Naive thymus-derived CD8-positive, alpha-beta T cell (primary cell): ENCODE measurements around the gene ZNF691. TPM values are rescaled to one million over a fixed set of nuclear protein-coding genes. Genes with fewer than 3 reads are reported as not detected.
"Not testable (repeated sequence)": the region's sequence is repeated elsewhere in the genome, so short reads cannot be mapped to it uniquely, and the experiment has no call there.

Source experiments
- ATAC-seq, 2 donors: fragments of 150-1000 bp; cut with Tn5 transposase in 1 of 2; sonication (Bioruptor Pico), chemical (Tn5 transposase) in 1 of 2; 1 replicate in 1 of 2; 2 replicates in 1 of 2; pipeline ENCODE4 v1.10.0; 2021; ENCODE audit warnings: mild to moderate bottlenecking in 2 of 2, moderate library complexity in 2 of 2
- POLR2A ChIA-PET: fragments of 350-600 bp; sonication (Branson Sonifier 250); formaldehyde crosslinking; loops from one replicate; lab custom pipeline; 2021; ENCODE audit warnings: antibody characterized with exemption; lab: Charles Lee
- DNase-seq, 10 donors: peaks; one replicate each; pipeline versions ENCODE4 v3.0.0 to v3.0.0-alpha.2; 2020 to 2022
- H3K27ac Mint-ChIP-seq, 10 donors: one replicate each; pipeline ENCODE4 v1.8.0; 2020 to 2022; ENCODE audit warnings: mild to moderate bottlenecking in 10 of 10, mixed read lengths in 10 of 10, moderate library complexity in 4 of 10, inconsistent platforms in 1 of 10
- H3K27me3 Mint-ChIP-seq, 5 donors: one replicate each; pipeline ENCODE4 v1.8.0; 2021 to 2022; ENCODE audit warnings: mixed read lengths in 5 of 5
- H3K36me3 Mint-ChIP-seq, 3 donors: one replicate each; pipeline ENCODE4 v1.8.0; 2020 to 2022; ENCODE audit warnings: mixed read lengths in 3 of 3, mild to moderate bottlenecking in 2 of 3, inconsistent platforms in 1 of 3
- H3K4me1 Mint-ChIP-seq, 4 donors: one replicate each; pipeline ENCODE4 v1.8.0; 2021 to 2022; ENCODE audit warnings: mixed read lengths in 4 of 4
- H3K4me3 Mint-ChIP-seq, 10 donors: one replicate each; pipeline ENCODE4 v1.8.0; 2020 to 2022; ENCODE audit warnings: mild to moderate bottlenecking in 10 of 10, mixed read lengths in 10 of 10, moderate library complexity in 6 of 10, inconsistent platforms in 1 of 10
- H3K9me3 Mint-ChIP-seq, 9 donors: one replicate each; pipeline ENCODE4 v1.8.0; 2020 to 2022; ENCODE audit warnings: mixed read lengths in 9 of 9, mild to moderate bottlenecking in 3 of 9, inconsistent platforms in 1 of 9, moderate library complexity in 1 of 9
- polyA plus RNA-seq, 3 donors: library from polyadenylated mRNA; unstranded; fragments of 300-500 nt; fragmentation: Illumina TruSeq; gene quantifications; one replicate each; pipeline ENCODE4 v1.2.3, GENCODE V29; 2021
- total RNA-seq, 8 experiments: library from RNA in 2 of 8; stranded (reverse) in 2 of 8; gene quantifications; one replicate each; pipeline ENCODE4 v1.2.3 and lab custom pipeline; 2021 to 2026

The ZNF691 gene
- total and polyA plus RNA-seq, 5 experiments from 2014 or later = 8.5 to 12.5 (median 9.7) TPM

- POLR2A ChIA-PET, H3K4me3 Mint-ChIP-seq, DNase-seq, H3K27ac Mint-ChIP-seq, ATAC-seq, H3K4me1 Mint-ChIP-seq: not testable (repeated sequence)
- peaks cover 6 to 25% (median 6%) of the 10 kb centered on the region in 5 donors for H3K27me3 Mint-ChIP-seq
- peaks cover 0 to 27% (median 15%) of the 10 kb centered on the region in 9 donors for H3K9me3 Mint-ChIP-seq
- peaks cover 0 to 15% (median 15%) of the 10 kb centered on the region in 3 donors for H3K36me3 Mint-ChIP-seq
Observed at GRCh38 chr1:42899960-42900359, 53.5 kb downstream of the ZNF691 start.

Other genes starting within 250 kb of the ZNF691 start
- gene PPIH, start 188.2 kb upstream of the ZNF691 start, total RNA-seq = 10 to 100 TPM; 46.3 to 49.4 TPM
- 100 to 1,000 TPM in 1 of 3 donors, 10 to 100 TPM in 2; 82.3 to 100 (median 85.0) TPM for gene PPIH, start 188.2 kb upstream of the ZNF691 start, polyA plus RNA-seq
- gene YBX1, start 164.2 kb upstream of the ZNF691 start, total RNA-seq = 100 to 1,000 TPM; 308 to 319 TPM
- 10 to 100 TPM; 80.5 to 89.2 (median 83.0) TPM for gene YBX1, start 164.2 kb upstream of the ZNF691 start, polyA plus RNA-seq
- gene CLDN19, start 106.4 kb upstream of the ZNF691 start, total RNA-seq = not detected
- gene CLDN19, start 106.4 kb upstream of the ZNF691 start, polyA plus RNA-seq = not detected
- 10 to 100 TPM; 48.4 to 55.2 TPM for gene P3H1, start 79.6 kb upstream of the ZNF691 start, total RNA-seq
- 10 to 100 TPM in 1 of 3 donors, 1 to 10 TPM in 2; 4.3 to 11.1 (median 6.9) TPM for gene P3H1, start 79.6 kb upstream of the ZNF691 start, polyA plus RNA-seq
- 10 to 100 TPM; 22.4 to 25.1 TPM for gene C1orf50, start 79.4 kb upstream of the ZNF691 start, total RNA-seq
- 1 to 10 TPM; 2.6 to 3.2 (median 3.1) TPM for gene C1orf50, start 79.4 kb upstream of the ZNF691 start, polyA plus RNA-seq
- 1 to 10 TPM in 1 of 2 experiments, under 1 TPM in 1; 0.49 to 1.0 TPM for gene TMEM269, start 61.6 kb upstream of the ZNF691 start, total RNA-seq
- under 1 TPM in 1 of 3 donors, not detected in 2; 0.06 TPM for gene TMEM269, start 61.6 kb upstream of the ZNF691 start, polyA plus RNA-seq
- 1 to 10 TPM; 7.4 to 9.4 TPM for gene ERMAP, start 29.5 kb upstream of the ZNF691 start, total RNA-seq
- 1 to 10 TPM; 1.1 to 2.9 (median 2.7) TPM for gene ERMAP, start 29.5 kb upstream of the ZNF691 start, polyA plus RNA-seq
- 10 to 100 TPM; 20.5 to 22.6 TPM for gene SVBP, start 29.2 kb upstream of the ZNF691 start, total RNA-seq
- gene SVBP, start 29.2 kb upstream of the ZNF691 start, polyA plus RNA-seq = 10 to 100 TPM; 36.2 to 54.6 (median 46.0) TPM
- gene SLC2A1, start 112.3 kb downstream of the ZNF691 start, total RNA-seq = 10 to 100 TPM; 57.2 to 57.3 TPM
- 10 to 100 TPM; 17.7 to 22.8 (median 22.0) TPM for gene SLC2A1, start 112.3 kb downstream of the ZNF691 start, polyA plus RNA-seq